ENCODE measurements around the gene TCIRG1. TPM values are rescaled to one million over a fixed set of nuclear protein-coding genes. Genes with fewer than 3 reads are reported as not detected.
"Not testable (repeated sequence)": the region's sequence is repeated elsewhere in the genome, so short reads cannot be mapped to it uniquely, and the experiment has no call there.

The TCIRG1 gene
- total and polyA plus RNA-seq, 4 experiments from 2014 or later = 46.2 to 266 (median 161) TPM

DNA sequence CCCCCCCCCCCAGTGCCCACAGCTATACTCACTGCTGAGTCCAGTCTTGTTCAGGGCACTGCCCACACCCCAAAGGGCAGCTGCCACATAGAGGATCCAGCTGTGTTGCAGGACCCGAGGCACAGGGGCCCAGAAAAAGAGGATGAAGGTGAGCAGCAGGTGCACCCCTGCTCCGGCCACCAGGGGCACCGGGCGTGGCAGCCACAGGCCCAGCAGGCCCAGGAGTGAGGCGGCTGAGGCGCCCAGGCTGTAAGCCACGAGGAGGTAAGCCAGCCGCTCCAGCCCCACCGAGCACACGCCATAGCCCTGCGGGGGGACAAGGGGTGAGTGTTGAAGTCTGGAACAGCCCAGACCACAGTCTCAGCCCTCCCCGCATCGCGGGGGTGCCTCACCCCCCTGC lies 43.2 kb upstream of the TCIRG1 start:
- H3K36me3 Mint-ChIP-seq; H3K27ac ChIP-seq (ENCODE audit: low read depth, low read length); H3K36me3 ChIP-seq (ENCODE audit: insufficient read depth, low read length); DNase-seq; intact Hi-C loops (cut with micrococcal nuclease); POLR2A ChIA-PET (ENCODE audit: partially characterized antibody); H3K27me3 Mint-ChIP-seq; H3K9me3 Mint-ChIP-seq; H3K9me3 ChIP-seq (ENCODE audit: control insufficient read depth in 1 of 2, low read length in 2 of 2); CTCF ChIA-PET (ENCODE audit: partially characterized antibody); H3K27me3 ChIP-seq (ENCODE audit: insufficient read depth, low read length); H3K27ac Mint-ChIP-seq; H3K4me3 Mint-ChIP-seq; H3K4me3 ChIP-seq (ENCODE audit: low read length in 2 of 2): not testable (repeated sequence)
- peaks cover 17 to 38% (median 22%) of the 10 kb centered on the region in 4 donors for H3K4me1 Mint-ChIP-seq
- H3K4me1 ChIP-seq (ENCODE audit: insufficient read depth, low read length) = peaks cover 16% of the 10 kb centered on the region

DNA sequence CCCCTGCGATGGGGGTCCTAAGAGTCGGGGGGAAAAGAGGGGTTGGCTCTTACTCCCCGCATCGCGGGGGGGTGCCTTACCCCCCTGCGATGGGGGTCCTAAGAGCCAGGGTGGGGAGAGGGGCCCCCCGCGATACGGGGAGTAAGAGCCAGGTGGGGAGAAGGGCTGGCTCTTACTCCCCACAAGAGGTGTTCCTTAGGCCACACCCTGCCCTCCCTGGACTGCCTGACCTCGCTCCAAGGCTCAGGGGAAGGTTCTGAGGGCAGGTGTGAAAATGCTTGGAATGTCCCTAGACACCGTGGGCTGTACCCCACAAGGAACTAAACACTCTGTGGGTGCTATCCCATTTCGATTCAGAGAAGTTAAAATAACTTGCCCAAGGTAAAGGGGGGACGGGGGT lies 42.8 kb upstream of the TCIRG1 start:
- CTCF ChIA-PET (ENCODE audit: partially characterized antibody) = no interaction called here
- Mint-ChIP-seq H3K9me3 (no peaks in the 10 kb centered on the region), H3K36me3 (peaks cover 4 to 7% of the 10 kb centered on the region in 2 donors), H3K27me3 (no peaks in the 10 kb centered on the region), H3K27ac (no peak overlapping the region), H3K4me3 (no peak overlapping the region), H3K4me1 (peaks cover 17 to 38% (median 22%) of the 10 kb centered on the region in 4 donors)
- no peaks in the 10 kb centered on the region for H3K9me3 ChIP-seq (ENCODE audit: control insufficient read depth in 1 of 2, low read length in 2 of 2)
- no peaks in the 10 kb centered on the region for H3K36me3 ChIP-seq (ENCODE audit: insufficient read depth, low read length)
- H3K4me1 ChIP-seq (ENCODE audit: insufficient read depth, low read length) = peaks cover 16% of the 10 kb centered on the region
- H3K4me3 ChIP-seq (ENCODE audit: low read length in 2 of 2) = no peak overlapping the region
- H3K27ac ChIP-seq (ENCODE audit: low read depth, low read length) = no peak overlapping the region
- H3K27me3 ChIP-seq (ENCODE audit: insufficient read depth, low read length) = no peaks in the 10 kb centered on the region
- intact Hi-C loops (cut with micrococcal nuclease) = no loop called here
- DNase-seq = no peak
- POLR2A ChIA-PET (ENCODE audit: partially characterized antibody) = no interaction called here

DNA sequence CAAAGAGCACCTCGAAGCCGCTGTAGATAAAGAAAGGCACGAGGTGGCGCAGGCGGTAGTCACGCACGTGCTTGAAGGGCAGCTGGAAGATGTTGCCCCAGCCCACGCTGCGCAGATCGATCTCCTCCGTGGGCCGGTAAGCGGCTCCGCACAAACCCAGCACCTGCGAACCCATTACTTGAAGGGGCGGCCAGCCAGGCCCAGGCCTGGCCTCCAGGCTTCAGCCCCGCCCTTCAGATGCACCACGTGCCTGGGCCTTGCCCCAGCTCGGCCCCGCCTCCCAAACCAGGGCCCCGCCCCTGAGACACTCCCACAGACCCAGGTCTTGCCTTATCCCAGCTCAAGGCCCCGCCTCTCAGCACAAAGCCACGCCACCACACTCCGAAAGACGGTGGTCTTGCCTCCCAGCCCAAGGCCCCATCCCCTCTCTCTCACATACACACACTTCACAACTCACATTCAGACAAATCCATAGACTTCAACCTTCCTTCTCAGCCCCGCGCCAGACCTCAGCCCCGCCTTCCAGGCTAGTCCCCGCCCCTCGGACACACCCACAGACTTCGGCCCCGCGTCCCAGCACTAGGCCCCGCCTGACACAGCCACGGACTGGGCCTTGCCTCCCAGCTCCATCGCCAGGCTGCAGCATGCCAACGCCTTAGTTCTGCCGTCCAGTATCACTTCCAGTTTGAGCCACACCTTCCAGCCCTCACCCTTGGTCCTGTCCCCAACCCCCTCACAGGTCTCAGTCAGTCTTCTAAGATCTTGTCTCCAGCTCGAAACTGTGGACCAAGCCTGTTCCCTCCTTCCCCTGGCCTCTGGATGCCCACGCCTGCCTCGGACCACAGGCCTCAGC lies 42.0 kb upstream of the TCIRG1 start:
- no peaks in the 10 kb centered on the region for H3K27me3 ChIP-seq (ENCODE audit: insufficient read depth, low read length)
- no peaks in the 10 kb centered on the region for H3K36me3 ChIP-seq (ENCODE audit: insufficient read depth, low read length)
- Mint-ChIP-seq H3K9me3 (no peaks in the 10 kb centered on the region), H3K4me3 (peak overlapping the region in 1 of 8 donors; percentile 10), H3K27me3 (no peaks in the 10 kb centered on the region), H3K27ac (peak overlapping the region in 4 of 7 donors; percentile 37 to 67 (median 56)), H3K36me3 (peaks cover 4 to 7% of the 10 kb centered on the region in 2 donors), H3K4me1 (peaks cover 17 to 38% (median 22%) of the 10 kb centered on the region in 4 donors)
- POLR2A ChIA-PET (ENCODE audit: partially characterized antibody) = no interaction called here
- no peaks in the 10 kb centered on the region for H3K9me3 ChIP-seq (ENCODE audit: control insufficient read depth in 1 of 2, low read length in 2 of 2)
- intact Hi-C loops (cut with micrococcal nuclease) = no loop called here
- H3K4me3 ChIP-seq (ENCODE audit: low read length in 2 of 2) = no peak overlapping the region
- peaks cover 16% of the 10 kb centered on the region for H3K4me1 ChIP-seq (ENCODE audit: insufficient read depth, low read length)
- CTCF ChIA-PET (ENCODE audit: partially characterized antibody) = no interaction called here
- peak in 1 of 5 donors; percentile 20 for DNase-seq
- no peak overlapping the region for H3K27ac ChIP-seq (ENCODE audit: low read depth, low read length)

DNA sequence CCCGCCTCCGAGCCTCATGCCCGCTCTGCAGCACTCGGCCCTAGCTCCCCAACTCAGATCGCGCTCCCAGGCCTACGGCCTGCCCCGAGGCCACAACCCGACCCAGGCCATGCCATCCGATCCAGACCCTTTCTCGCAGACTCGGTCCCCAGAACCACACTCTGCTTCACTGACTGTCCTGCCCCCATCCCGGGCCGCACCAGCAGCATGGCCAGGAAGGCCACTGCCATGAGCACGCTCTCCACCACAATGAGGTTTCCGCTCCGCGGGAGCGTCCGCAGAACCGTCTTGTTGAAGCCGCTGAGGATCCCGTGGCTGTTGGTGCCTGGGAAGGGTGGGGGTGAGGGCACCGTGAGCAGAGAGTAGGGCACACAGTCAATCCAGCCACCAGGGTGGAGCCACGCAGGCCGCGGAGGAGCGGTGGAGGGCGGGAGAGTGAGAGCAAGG lies 41.3 kb upstream of the TCIRG1 start:
- no peak overlapping the region for H3K4me3 Mint-ChIP-seq
- POLR2A ChIA-PET (ENCODE audit: partially characterized antibody) = no interaction called here
- H3K4me1 Mint-ChIP-seq = peaks cover 17 to 44% (median 25%) of the 10 kb centered on the region in 4 donors
- DNase-seq = no peak
- Histone ChIP-seq H3K4me3 (ENCODE audit: low read length in 2 of 2) (no peak overlapping the region), H3K27ac (ENCODE audit: low read depth, low read length) (no peak overlapping the region), H3K27me3 (ENCODE audit: insufficient read depth, low read length) (no peaks in the 10 kb centered on the region), H3K36me3 (ENCODE audit: insufficient read depth, low read length) (no peaks in the 10 kb centered on the region), H3K9me3 (ENCODE audit: control insufficient read depth in 1 of 2, low read length in 2 of 2) (no peaks in the 10 kb centered on the region), H3K4me1 (ENCODE audit: insufficient read depth, low read length) (peaks cover 16% of the 10 kb centered on the region)
- peak overlapping the region in 2 of 7 donors; percentile 47 to 65 for H3K27ac Mint-ChIP-seq
- H3K9me3 Mint-ChIP-seq = peaks cover 0 to 2% (median 0%) of the 10 kb centered on the region in 8 donors
- intact Hi-C loops (cut with micrococcal nuclease) = no loop called here
- CTCF ChIA-PET (ENCODE audit: partially characterized antibody) = interaction anchor here (1.6 kb wide), 1 partner anchor 42 kb away, joined by 4 read pairs; no protein-coding TSS in a partner anchor
- peaks cover 4 to 7% of the 10 kb centered on the region in 2 donors for H3K36me3 Mint-ChIP-seq
- no peaks in the 10 kb centered on the region for H3K27me3 Mint-ChIP-seq

DNA sequence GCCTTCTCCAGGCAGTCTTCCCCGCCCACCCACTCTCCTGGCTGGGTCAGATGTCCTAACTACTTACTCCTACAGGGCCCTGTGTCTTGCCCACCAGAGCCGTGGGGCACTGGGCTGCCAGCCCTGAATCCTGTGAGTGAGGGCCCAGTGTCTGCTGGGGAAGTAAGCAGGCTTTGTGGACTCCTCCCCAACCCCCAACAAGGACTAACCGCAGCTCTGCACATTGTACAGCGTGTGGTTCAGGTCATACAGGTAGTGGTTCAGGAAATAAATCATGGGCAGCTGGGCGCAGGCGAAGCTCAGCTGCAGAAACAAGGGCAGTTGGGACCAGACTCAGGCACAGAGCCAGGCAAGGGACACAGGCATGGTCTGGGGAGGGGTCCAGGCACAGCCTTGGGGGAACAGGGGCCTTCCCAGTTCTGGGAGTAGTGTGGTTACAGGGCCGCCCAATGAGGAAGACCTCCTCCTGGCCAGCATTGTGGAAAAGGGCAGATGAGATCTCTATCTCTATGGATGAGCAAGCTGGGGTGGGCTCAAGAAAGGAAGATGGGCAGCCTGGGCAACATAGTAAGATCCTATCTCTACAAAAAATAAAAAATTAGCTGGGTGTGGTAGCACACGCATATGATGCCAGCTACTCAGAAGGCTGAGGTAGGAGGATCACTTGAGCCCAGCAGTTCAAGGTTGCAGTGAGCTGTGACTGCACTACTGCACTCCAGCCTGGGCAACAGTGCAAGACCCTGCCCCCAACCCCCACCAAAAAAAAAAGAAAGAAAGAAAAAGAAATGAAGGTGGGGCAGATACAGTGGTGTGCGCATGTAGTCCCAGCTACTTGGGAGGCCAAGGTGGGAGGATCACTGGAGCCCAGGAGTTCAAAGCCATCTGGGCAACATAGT lies 40.4 kb upstream of the TCIRG1 start:
- H3K36me3 Mint-ChIP-seq = peaks cover 4 to 7% of the 10 kb centered on the region in 2 donors
- Histone ChIP-seq H3K4me1 (ENCODE audit: insufficient read depth, low read length) (peaks cover 16% of the 10 kb centered on the region), H3K4me3 (ENCODE audit: low read length in 2 of 2) (no peak overlapping the region), H3K27me3 (ENCODE audit: insufficient read depth, low read length) (no peaks in the 10 kb centered on the region), H3K27ac (ENCODE audit: low read depth, low read length) (no peak overlapping the region), H3K36me3 (ENCODE audit: insufficient read depth, low read length) (no peaks in the 10 kb centered on the region), H3K9me3 (ENCODE audit: control insufficient read depth in 1 of 2, low read length in 2 of 2) (no peaks in the 10 kb centered on the region)
- peaks cover 22 to 50% (median 29%) of the 10 kb centered on the region in 4 donors for H3K4me1 Mint-ChIP-seq
- H3K4me3 Mint-ChIP-seq = peak overlapping the region in 7 of 8 donors; percentile 14 to 76 (median 46)
- peak in 1 of 5 donors; percentile 26 for DNase-seq
- peaks cover 0 to 3% (median 0%) of the 10 kb centered on the region in 8 donors for H3K9me3 Mint-ChIP-seq
- CTCF ChIA-PET (ENCODE audit: partially characterized antibody) = interaction anchor here (1.6 kb wide), 1 partner anchor 43 kb away, joined by 4 read pairs; no protein-coding TSS in a partner anchor
- intact Hi-C loops (cut with micrococcal nuclease) = no loop called here
- no peaks in the 10 kb centered on the region for H3K27me3 Mint-ChIP-seq
- POLR2A ChIA-PET (ENCODE audit: partially characterized antibody) = interaction anchor here (0.9 kb wide), 1 partner anchor 40 kb away, joined by 3 read pairs; no protein-coding TSS in a partner anchor
- peak overlapping the region in 6 of 7 donors; percentile 58 to 90 (median 76) for H3K27ac Mint-ChIP-seq

DNA sequence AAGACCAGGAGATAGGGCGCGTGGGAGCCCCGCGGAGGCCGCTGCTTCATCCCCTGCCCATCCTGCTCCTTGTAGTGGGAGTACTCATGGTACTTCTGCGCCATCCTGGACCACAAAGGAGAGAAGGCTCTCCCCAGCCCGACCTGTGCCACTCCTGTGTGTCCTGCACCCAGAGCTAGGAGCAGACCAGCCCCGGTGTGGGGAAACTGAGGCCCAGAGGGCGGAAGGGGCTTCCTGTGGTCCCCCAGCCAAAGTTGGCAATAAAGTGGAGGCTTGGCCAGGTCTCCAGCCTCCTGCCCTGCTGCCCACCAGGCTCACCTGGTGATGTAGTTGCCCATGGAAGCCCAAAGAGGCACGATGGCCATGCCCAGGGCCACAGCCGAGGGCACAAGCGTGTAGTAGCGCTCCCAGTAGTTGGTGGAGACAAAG lies 39.6 kb upstream of the TCIRG1 start:
- POLR2A ChIA-PET (ENCODE audit: partially characterized antibody) = no interaction called here
- no peak for DNase-seq
- H3K36me3 Mint-ChIP-seq = peaks cover 3 to 4% of the 10 kb centered on the region in 2 donors
- peaks cover 19 to 47% (median 27%) of the 10 kb centered on the region in 4 donors for H3K4me1 Mint-ChIP-seq
- Histone ChIP-seq H3K27me3 (ENCODE audit: insufficient read depth, low read length) (no peaks in the 10 kb centered on the region), H3K9me3 (ENCODE audit: control insufficient read depth in 1 of 2, low read length in 2 of 2) (no peaks in the 10 kb centered on the region), H3K27ac (ENCODE audit: low read depth, low read length) (no peak overlapping the region), H3K4me1 (ENCODE audit: insufficient read depth, low read length) (peaks cover 18% of the 10 kb centered on the region), H3K36me3 (ENCODE audit: insufficient read depth, low read length) (no peaks in the 10 kb centered on the region), H3K4me3 (ENCODE audit: low read length in 2 of 2) (no peak overlapping the region)
- CTCF ChIA-PET (ENCODE audit: partially characterized antibody) = interaction anchor here (1.6 kb wide), 1 partner anchor 43 kb away, joined by 4 read pairs; no protein-coding TSS in a partner anchor
- no peak overlapping the region for H3K27ac Mint-ChIP-seq
- peaks cover 0 to 3% (median 0%) of the 10 kb centered on the region in 8 donors for H3K9me3 Mint-ChIP-seq
- intact Hi-C loops (cut with micrococcal nuclease) = no loop called here
- no peak overlapping the region for H3K4me3 Mint-ChIP-seq
- H3K27me3 Mint-ChIP-seq = no peaks in the 10 kb centered on the region
